Suppressor macrophage (primary cell): ENCODE measurements around the gene MAJIN.

Experiments used
- DNase-seq, 4 experiments: peaks; one replicate each; pipeline ENCODE4 v3.0.0-alpha.2; 2020 to 2022

Gene MAJIN

DNA sequence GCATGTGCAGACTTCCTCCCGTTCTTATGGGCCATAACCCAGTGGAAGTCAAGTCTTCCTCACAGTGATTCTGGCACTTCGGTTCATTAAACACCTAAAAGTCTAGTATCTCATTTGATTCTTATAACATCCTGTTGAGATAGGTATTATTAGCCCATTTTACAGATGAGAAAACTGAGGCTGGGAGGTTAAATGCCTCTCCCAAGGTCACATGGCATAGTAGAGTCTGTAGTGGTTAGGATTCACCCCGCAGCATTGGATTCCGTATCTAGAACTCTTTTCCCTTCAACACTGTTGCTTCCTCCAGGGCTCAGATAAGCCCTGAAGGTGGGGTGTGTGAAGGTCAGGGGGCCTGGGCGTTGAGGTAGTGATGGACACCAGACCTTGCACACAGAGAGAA lies 39.6 kb downstream of the MAJIN start:
- no peak for DNase-seq

DNA sequence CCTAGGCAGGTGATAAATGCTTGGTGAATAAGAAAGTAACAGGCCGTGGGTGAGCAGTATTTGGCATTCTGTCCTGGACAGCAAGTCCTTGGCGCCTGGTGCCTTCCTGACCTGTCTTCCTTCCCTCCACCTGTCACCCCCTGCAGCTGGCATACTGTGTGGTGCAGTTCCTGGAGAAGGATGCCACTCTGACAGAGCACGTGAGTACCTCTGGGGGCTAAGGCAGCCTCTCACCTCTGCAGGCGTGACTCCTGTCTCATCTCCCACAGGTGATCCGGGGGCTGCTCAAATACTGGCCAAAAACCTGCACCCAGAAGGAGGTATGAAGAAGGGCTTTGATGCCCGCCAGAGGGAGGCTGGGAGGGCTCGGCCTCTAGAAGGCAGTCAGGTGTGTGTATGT lies 40.6 kb downstream of the MAJIN start:
- DNase-seq: no peak

- no peak for DNase-seq
Observed at GRCh38 chr11:64930340-64930739, 41.6 kb downstream of the MAJIN start.

DNA sequence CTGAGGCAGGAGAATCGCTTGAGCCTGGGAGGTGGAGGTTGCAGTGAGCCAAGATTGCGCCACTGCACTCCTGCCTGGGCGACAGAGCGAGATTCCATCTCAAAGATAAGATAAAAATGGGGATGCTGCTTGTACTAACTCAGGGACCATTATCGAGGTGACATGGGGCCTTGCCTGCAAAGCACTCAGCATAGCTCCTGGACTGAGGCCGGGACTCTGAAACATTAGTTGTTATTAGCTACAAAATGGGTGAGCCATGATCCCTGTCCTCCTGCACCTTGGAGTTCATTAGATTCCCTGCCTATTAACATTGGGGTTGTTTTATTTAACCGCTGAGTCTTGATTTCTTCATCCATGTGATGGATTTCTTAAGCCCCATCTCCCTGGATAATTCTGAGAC lies 42.3 kb downstream of the MAJIN start:
- DNase-seq: no peak

DNA sequence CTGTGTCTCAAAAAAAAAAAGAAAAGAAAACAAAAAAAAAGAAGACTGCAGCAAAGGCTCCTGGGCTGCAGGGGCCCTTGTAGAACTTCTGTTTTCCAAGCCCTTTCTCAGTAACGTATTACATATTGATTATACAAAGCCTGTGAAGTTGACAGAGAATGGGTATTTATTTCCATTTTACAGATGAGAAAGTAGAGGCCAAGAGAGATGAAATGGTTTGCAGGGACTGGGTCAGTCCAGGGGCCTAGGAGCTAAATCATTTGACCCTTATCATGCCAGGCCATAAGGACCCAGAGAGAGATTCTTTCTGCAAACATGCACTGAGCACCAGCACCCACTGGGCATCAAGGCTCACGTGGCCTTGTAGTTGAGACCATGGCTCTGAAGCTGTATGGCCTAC lies 43.0 kb downstream of the MAJIN start:
- no peak for DNase-seq

DNA sequence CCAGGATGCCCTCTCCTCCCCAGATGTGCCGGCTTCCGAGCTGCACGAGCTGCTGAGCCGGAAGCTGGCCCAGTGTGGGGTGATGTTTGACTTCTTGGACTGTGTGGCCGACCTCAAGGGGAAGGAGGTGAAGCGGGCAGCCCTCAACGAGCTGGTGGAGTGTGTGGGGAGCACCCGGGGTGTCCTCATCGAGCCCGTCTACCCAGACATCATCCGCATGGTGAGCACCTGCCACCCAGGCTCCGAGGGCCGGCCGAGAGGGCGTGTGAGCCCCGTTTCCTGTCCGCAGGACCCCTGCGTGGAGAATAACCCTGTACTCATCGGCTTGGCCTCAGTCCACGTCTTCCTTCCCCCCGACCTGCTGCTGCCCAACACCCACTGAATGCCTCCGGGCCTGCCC lies 45.2 kb downstream of the MAJIN start:
- DNase-seq: no peak

- no peak for DNase-seq
Observed at GRCh38 chr11:64925536-64926436, 46.1 kb downstream of the MAJIN start.

- peak in 3 of 4 experiments; percentile 11 to 27 (median 22) for DNase-seq
Observed at GRCh38 chr11:64924910-64925284, 47.0 kb downstream of the MAJIN start.

GRCh38 chr11:64923944-64924909 lies 47.7 kb downstream of the MAJIN start, which contains the start of gene PPP2R5B:
Gene PPP2R5B, plus strand, starts transcription at chr11:64924689. Its CDS starts 1,046 bp downstream, at chr11:64925735.
- peak; percentile 89 to 95 (median 95) for DNase-seq

GRCh38 chr11:64923151-64923661 lies 48.7 kb downstream of the MAJIN start:
- no peak for DNase-seq

- DNase-seq: no peak
Observed at GRCh38 chr11:64921384-64921783, 50.5 kb downstream of the MAJIN start.

DNA sequence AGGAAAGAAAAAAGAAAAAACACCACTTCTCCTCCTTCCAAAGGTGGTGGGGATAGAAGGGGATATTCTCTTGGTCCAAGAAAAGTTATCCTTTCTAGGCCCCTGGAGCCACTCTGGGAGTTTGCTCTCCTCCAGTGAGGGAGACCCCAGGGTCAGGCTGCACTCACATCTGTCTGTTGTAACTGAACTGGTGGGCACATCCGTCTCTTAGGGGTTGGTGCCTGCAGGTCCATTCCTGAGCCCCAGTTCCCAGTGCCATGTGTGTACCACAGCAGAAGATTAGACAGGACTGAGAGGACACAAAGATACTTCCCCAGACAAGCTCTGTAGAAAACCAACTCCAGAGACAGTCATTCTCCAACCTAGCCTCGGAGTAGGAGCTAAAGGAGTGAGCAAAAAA lies 51.8 kb downstream of the MAJIN start:
- DNase-seq: no peak

DNA sequence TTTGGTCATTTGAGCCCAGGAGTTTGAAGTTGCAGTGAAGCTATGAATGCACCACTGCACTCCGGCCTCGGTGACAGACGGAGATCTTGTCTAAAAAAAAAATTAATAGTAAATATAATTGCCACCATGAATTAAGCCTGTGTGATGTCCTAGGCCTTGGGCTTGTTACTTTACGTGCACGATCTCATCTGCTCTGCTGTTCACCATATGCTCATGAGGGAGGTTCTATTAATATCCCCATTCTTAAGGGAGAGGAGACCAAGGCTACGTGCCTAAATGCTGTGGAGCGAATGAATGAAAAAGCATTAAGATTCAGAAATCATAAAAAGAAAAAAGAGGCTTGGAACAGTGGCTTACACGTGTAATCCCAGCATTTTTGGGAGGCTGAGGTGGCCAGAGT lies 52.3 kb downstream of the MAJIN start:
- DNase-seq: no peak

- peak in 1 of 4 experiments; percentile 27 for DNase-seq
Observed at GRCh38 chr11:64918017-64918416, 53.9 kb downstream of the MAJIN start.

DNA sequence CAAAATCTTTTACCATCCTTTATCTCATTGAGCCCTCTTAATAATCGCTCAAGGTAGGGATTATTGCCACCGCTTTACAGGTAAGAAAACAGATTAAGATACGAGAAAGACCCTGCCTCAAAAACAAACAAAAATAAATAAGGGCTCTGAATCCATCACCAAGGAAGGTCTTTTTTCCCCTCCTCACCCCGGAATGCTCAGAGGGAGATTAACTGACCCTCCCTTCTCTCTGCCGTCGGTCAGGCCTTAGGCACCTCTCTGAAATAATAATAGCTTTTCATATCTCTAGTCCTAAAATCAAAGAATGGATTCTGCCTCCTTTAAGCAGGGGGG lies 54.3 kb downstream of the MAJIN start:
- DNase-seq: no peak

DNA sequence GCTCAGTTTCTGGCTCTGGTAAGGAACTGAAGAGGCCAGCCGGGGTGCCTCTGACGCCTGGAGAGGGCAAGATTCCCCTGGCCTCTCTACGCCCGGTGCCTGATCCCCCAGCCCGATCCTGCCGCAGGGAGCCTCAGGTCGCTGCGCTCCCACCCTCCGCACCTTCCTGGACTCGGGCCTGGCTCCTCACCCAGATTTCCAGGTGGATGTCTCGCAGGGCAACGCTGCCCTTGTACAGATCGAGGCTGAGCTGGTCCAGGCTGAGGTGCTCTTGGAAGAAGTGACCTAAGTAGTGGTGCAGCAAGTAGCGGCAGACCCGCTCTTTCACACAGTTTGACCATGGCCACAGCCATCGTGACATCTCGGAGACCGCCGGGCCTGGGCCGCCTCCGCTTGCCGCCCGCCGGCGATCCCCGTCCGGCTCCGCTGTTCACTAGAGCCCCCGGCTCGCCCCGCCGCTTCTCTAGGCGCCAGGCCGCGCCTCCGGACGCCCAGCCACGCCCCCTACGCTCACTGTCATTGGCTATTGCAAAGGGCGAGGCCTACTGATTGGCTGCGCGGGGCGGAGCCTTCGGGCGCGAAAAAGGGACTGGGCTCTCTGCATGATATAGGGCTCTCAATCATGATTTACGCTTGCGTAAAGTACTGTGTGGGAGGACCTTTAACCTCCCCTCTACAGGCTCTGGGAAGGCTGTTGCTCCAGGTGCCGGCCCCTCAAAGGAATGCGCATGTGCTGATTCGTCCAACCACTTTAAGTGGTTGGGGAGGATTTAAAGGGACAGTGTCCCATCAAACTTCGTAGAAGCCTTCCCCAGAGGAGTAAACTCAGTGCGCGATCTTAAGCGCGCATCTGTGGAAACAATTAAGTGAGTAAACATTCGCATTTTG lies 54.9 kb downstream of the MAJIN start, which contains the start of gene ATG2A:
Gene ATG2A, minus strand, starts transcription at position 435 of the 888 bp plus-strand sequence. Its CDS starts 74 bp downstream, at position 361.
- DNase-seq: peak; percentile 99 to 100 (median 99)

- peak; percentile 74 to 85 (median 82) for DNase-seq
Observed at GRCh38 chr11:64916040-64916774, 55.7 kb downstream of the MAJIN start.

DNA sequence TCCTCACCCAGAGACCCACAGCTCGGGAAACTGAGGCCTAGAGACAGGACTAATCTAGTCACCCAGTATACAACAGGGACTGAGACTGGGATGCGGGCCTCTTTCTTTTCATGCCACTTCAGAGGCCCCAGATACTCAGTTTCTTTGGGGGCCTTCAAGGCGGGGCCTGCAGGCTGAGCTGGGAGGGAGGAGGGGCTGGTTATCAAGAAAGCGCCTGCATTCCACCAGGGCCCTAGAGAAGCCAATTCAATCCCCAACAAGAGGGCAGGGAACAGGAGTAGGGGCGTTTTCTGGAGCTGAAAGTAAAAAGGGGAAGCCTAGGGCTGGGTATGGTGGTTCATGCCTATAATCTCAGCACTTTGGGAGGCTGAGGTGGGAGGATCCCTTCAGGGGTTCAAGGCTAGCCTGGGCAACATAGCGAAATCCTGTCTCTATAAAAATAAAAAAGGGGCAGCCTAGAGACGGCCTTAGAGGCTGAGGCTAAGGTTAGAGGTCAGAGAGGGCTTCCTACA lies 56.5 kb downstream of the MAJIN start:
- peak in 3 of 4 experiments; percentile 16 to 30 (median 24) for DNase-seq

DNA sequence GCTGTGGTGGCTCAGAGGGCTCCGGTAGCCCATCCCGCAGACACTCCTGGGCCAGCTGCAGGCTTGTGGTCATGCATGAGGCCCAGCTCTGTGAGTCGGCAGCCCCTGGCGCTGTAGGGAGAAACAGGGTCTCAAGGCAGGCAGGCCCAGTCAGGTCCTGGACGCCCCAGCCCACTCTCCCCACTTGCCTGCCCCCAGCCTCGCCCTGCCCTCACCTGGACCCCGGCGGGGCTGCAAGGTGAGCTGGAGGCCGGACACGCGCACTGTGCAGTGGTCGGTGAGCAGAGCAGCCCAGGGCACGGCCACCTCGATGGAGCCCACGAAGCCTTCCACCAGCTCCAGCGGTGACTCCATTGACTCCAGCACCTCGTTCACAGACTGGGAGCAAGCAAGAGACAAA lies 57.8 kb downstream of the MAJIN start:
- DNase-seq: no peak

DNA sequence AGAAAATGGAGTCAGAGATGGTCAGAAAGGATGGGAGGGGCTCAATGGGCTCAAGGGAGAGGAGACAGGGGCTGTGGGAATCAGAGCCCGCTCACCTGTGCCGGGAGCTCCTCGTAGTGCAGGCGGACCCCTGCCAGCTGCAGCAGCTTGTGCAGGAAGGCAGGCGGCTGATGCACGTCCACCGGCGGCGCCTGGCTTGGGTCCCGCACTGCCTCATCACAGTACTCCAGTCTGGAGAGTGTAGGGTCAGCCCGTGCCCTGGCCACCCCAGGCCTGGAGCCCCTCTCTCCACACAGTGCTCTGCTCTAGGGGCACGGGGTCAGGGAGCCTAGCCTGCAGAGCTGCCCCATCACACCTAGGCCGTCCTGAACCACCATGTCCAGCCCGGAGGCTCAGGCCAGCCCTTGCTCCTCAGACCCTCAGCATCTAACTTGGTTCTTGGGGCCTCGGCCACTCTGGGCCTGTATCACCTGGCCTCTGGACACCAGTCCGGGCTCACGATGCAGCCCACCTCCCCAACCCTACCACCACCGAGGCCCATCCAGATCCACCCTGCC lies 58.7 kb downstream of the MAJIN start:
- no peak for DNase-seq

DNA sequence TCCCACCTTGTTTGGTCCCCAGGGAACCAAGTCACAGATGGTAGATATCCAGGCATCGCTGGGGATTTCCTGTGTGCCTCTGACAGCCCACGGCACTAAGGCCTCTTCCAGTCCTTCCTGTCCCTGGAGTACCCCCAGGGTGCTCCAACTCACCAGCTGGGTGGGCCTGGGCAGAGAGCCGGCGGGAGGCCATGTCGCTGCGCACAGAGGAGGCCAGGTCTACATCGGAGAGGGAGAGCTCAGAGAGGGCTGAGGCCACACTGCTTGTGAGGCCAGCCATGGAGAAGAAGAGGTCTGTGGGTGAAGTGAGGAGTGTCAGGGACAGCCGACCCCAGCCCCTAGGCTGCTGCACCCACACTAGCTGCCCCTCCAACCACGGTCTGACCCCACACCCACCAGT lies 60.2 kb downstream of the MAJIN start:
- DNase-seq: no peak
